HG03520 (cell line): ENCODE data around the gene RABGEF1.
A peak's percentile ranks its signal among the peaks of the same experiment; 100 is the strongest.
"Not testable (repeated sequence)": the region's sequence is repeated elsewhere in the genome, so short reads cannot be mapped to it uniquely, and the experiment has no call there.

Source experiments
- ATAC-seq: cut with Tn5 transposase; IDR thresholded peaks from one replicate; pipeline ENCODE4 v1.9.1; 2021; ENCODE audit warnings: mild to moderate bottlenecking, moderate library complexity; ENCODE audit not compliant: unreplicated experiment

The RABGEF1 gene

DNA sequence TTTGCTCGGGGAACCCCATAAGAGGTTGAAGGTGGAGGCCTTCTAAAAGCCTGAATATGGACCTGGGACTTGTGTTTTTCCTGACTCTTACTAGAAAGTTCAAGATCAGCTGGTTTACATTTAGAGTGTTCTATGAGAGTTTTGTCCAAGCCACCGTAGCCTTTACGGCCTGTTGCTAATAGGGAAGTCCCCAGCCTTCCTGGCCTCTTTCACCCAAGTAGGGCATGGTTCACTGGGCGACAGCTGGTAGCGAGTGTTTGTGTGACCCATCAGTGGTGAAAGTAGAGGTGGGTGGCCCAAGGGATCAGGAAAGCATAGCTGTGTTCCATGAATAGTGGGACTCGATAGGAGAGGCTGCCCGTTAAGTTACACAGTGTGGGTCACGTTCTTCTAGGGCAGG is 60.1 kb downstream of the RABGEF1 start:
- ATAC-seq, result no peak

DNA sequence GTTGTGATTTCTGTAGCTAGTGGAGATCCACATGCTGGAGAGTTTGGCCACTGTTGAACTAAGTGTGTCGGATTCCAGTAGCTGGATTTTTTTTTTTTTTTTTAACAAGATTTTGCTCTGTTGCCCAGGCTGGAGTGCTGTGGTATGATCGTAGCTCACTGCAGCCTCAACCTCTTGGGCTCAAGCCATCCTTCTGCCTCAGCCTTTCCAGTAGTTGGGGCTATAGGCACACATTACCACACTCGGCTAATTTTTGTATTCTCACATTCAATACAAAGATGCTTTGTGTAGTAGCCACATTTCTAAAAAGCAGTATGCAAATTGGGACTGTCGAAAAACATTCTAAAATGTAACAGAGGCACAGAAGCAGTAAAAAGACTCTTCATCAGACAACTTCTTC is 63.5 kb downstream of the RABGEF1 start:
- ATAC-seq, result no peak

DNA sequence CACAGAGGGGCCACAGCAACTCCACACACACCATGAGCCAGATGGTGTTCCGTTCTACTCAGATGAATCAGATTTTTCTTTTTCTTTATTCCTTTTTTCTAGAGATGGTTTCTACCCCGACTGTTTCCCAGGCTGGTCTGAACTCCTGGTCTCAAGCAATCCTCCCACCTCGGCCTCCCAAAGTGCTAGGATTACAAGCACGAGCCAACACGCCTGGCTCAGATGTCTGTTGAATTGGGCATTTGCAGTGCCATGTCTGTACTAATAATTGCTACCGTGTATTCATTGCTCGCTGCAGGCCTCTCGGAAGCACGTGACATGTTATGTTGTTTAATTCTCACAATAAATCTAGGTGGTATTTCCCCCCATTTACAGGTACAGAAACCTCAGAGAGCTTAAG is 67.2 kb downstream of the RABGEF1 start:
- no peak for ATAC-seq

DNA sequence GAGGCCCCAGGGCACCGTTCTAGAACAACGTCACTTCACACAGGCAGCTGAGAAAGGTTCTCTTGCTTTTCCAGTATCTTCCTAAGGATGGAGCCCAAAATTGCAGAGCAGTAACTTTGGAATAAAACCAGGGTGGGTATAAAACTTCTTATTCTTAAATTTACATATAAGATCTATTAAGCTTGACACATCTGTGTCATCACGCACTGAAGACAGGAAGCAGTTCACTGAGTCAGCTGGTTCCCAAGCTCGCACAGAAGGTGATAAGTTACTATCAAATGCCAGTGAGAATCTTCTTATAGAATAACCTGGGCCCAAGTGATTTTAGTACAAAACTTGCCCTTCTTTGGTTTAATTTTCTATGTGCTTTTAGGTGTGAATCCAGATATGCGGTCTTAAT is 70.2 kb downstream of the RABGEF1 start:
- no peak for ATAC-seq

DNA sequence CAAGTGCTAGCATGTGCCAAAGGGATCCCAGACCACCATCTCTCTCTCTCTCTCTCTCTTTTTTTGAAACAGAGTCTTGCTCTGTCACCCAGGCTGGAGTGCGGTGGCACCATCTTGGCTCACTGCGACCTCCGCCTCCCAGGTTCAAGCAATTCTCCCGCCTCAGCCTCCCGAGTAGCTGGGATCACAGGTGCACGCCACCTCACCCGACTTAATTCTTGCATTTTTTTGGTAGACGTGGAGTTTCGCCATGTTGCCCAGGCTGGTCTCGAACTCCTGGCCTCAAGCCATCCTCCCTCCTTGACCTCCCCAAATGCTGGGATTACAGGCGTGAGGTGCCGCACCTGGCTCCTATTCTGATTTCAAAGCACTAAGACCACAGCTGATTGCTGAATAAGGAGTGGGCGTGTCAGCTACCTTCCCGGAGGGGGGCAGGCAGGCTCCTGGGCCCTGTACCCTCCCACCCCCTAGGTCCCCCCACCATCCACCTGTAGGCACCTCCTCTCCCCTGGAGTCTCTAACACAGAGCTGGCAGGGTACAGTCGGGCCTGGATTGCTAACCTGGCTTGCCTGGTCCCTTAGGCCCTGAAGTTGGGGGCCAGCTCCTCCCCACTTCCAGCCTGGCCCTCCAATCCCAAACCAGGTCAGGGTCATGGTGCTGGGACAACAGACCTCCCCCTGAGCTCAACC is 74.8 kb downstream of the RABGEF1 start:
- ATAC-seq, result not testable (repeated sequence)

DNA sequence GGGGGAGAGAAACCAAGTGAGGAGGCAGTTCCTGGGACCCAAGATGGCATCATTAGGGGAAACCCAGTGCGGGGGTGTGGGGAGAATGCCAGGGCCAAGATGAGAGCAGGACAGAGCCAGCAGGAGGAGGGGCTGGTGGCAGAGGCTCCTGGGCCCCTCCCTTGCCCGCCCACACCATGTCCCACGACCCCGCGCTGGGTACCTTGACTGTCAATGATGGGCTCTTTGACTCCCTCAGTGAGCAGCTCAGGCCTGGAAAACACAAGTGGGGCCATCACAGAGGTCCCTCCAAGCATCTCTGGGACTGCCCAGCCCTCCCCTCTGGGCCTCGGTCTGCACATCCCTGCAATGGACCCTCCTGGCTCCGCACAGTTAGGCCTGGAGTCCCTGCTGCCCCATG is 75.4 kb downstream of the RABGEF1 start:
- no peak for ATAC-seq

DNA sequence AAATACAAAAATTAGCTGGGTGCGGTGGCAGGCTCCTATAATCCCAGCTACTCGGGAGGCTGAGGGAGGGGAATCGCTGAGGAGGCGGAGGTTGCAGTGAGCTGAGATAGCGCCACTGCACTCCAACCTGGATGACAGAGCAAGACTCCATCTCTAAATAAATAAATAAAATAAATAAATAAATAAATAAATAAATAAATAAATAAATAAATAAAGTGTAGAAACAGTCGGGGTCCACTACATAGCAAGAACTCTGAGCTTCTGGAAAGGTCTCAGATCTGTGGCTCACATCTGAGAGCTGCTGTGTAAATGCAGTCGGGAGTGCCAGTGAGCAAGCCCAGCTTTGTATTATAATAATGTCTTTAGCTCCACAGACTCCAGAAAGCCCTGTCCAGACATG is 76.1 kb downstream of the RABGEF1 start:
- ATAC-seq, result not testable (repeated sequence)

DNA sequence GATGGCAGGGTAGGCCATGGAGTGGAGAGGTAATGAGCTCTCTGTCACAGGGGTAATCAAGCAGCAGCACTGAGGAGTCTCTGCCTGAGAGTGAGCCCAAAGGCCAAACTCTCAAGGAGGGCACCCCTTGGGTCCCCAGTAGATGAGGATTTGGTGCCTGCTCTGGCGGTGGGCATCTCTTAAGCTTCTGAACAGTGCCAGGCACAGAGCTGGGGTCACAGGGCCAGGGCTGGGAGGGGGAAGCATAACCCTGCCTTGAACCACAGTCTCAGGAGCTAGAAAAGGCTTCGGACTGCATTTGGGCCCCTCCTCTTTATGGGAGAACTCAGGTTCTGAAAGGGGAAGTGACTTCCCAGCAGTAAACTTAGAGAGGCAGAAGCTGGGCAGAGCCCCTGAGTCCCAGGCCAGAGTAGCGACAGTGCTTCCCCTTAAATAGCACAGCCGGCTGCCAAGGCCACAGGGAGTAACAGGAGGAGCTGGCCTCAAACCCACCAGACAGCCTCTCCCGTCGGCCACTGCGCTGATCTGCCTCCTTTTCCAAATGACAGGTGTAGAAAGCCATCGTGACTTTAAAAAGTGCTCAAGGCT is 76.8 kb downstream of the RABGEF1 start:
- ATAC-seq, result not testable (repeated sequence)

DNA sequence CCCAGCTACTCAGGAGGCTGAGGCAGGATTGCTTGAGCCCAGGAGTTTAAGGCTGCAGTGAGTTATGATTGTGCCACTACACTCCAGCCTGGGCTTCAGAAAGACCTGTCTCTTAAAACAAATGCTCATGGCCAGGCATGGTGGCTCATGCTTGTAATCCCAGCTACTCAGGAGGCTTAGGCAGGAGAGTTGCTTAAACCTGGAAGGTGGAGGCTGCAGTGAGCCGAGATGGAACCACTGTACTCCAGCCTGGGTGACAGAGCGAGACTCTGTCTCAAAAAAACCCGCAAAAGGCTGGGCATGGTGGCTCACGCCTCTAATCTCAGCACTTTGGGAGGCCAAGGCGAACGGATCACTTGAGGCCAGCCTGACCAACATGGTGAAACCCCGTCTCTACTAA is 77.4 kb downstream of the RABGEF1 start:
- ATAC-seq, result not testable (repeated sequence)

DNA sequence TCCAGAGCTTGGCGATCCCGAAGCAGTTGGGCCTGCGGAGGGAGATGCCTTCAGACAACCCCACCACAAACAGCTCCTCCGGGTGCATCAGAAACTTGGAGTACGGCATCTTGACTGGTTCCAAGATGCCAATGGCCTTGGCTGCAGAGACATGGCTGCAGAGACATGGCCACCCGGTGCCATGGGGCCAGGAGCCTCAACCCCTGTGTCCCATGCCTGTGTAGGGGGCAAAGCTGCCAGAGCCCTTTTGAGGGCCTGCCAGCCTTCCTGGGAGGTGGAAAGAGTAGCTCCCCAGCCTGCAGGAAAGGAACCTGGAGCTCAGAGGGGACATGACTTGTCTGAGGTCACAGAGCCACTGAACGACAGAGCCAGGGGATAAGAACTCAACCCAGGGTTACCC is 83.5 kb downstream of the RABGEF1 start:
- no peak for ATAC-seq

DNA sequence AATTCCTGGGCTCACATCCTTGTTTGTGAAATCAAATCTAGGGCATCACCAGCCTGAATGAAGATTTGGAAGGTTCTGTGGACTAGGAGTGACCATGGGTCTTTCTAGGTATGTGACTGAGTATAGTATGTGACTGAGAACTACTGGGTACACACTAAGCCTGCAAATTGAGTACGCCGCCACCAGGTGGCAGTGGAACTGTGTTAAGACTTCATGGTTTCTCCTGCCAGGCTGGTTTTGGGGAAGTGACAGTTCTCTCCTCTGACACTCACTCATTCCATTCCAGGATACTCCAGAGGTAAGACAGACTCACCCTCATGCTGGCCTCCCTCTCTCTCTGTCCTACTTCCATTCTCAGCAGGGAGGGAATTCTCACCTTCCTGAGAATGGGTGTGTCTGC is 85.0 kb downstream of the RABGEF1 start:
- not testable (repeated sequence) for ATAC-seq

DNA sequence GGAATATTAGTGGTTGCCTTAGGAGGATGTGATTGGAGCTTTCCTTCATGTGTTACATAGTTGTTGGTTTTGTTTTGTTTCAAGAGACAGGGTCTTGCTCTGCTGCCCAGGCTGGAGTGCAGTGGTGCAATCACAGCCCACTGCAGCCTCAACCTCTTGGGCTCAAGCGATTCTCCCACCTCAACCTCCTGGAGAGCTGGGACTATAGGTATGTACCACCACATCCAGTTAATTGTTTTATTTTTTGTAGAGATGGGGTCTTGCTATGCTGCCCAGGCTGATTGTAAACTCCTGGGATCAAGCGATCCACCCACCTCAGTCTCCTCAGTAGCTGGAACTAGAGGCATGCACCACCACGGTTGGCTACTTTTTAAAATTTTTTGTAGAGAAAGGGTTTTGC is 86.1 kb downstream of the RABGEF1 start:
- ATAC-seq, result no peak

DNA sequence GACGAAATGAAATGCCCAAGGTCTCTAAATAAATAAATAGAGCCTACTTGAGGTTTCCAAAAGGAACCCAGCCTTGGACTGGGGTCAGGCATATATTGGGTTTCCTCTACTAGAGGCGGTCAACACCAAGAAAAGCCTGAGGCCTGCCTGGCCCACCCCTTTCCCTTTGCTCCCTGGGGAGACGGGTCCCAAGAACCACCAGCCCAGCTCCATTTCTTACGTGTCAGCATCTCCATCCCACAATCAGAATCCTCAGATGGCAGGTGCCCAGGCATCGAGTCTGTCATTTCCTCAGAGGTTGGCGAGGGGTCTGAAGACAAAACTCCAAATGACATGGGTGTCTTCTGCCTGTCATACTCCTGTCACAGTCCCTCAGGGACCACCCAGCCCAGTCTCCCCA is 90.4 kb downstream of the RABGEF1 start:
- not testable (repeated sequence) for ATAC-seq

DNA sequence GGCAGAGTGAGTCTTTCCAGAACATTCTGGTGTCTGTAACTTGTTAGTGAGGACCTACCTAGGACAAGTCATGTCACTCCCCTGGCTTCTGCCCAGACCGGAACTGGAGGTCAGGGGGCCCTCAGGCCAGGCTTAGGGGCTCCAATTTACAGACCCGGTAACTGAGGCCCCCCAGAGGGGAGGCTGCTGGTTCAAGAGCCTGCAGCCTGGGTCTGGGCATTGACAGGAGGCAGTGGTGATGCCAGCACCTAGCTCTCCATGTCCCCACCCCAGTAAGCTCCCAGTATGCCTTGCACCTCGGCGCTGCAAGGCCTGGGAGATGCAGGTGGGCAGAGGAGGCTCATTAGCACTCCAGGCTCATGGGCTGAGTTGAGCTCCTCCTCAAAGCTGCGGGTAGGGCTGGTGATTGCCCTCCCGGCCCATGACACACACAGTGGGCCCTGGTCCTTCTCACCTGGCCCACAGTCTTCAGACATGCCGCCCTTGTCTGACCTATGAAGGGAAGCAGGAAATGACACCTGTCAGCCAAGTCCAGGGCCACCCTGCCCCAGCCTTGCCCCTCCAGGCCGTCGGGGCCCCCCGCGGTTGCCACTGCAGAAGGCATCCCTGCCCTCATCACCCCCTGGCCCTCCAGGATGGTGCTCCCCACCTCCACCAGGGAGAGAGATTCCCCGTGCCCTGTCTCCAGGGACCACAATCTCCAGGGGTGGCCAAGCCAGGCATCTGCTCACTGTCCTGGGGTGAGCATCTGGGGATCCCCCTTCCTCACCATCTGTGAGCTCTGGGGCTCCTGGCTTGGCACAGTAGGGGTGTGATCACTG is 92.2 kb downstream of the RABGEF1 start:
- ATAC-seq, result no peak

DNA sequence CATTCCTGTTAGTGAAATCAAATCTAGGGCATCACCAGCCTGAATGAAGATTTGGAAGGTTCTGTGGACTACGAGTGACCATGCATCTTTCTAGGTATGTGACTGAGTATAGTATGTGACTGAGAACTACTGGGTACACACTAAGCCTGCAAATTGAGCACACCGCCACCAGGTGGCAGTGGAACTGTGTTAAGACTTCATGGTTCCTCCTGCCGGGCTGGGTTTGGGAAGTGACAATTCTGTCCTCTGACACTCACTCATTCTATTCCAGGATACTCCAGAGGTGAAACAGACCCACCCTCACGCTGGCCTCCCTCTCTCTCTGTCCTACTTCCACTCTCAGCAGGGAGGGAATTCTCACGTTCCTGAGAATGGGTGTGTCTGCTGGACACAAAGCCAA is 96.5 kb downstream of the RABGEF1 start:
- ATAC-seq, result no peak

DNA sequence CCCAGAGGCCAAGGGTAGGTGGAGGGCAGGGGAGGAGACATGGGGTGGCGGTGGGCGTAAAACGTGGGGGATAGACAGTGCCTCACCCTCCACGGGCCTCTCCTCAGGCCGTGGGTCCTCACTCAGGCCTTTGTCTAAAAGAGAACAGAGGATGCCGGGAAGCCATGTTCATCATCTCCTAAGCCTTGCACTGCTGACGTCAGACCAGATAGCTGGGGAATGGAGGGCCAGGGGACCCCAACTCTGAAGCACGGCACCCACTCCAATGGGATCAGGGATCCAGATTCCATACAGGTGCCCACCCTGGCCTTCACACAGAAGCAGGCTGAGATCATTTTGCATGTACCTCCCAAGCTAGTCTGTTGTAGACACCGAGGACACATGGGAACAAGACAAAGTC is 97.1 kb downstream of the RABGEF1 start:
- no peak for ATAC-seq

DNA sequence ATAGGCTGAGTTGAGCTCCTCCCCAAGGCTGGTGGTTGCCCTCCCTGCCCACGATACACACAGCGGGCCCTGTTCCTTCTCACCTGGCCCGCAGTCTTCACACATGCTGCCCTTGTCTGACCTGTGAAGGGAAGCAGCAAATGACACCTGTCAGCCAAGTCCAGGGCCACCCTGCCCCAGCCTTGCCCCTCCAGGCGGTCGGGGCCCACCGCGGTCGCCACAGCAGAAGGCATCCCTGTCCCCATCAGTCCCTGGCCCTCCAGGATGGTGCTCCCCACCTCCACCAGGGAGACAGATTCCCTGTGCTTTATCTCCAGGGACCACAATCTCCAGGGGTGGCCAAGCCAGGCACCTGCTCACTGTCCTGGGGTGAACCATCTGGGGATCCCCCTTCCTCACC is 99.3 kb downstream of the RABGEF1 start:
- ATAC-seq, result no peak

DNA sequence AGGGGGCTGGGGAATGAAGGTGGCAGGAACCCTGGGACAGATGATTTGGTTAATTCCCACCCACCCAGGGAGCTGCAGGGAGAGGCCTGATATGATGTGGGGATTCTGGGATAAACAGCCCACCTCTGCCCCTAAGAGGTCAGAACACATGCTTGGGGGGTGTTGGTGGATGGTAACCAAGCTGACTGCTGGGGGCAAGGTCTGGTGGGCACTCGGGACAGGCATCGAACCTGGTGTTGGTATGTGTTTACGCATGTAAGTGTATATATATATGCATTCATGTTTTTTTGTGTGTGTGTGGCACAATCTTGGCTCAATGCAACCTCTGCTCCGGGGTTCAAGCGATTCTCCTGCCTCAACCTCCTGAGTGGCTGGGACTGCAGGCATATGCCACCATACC is 99.8 kb downstream of the RABGEF1 start:
- no peak for ATAC-seq

DNA sequence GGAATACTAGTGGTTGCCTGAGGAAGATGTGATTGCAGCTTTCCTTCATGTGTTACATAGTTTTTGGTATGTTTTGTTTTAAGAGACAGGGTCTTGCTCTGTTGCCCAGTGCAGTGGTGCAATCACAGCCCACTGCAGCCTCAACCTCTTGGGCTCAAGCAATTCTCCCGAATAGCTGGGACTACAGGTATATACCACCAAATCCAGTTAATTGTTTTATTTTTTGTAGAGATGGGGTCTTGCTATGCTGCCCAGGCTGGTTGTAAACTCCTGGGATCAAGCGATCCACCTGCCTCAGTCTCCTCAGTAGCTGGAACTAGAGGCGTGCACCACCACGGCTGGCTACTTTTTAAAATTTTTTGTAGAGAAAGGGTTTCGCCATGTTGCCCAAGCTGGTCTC is 101.4 kb downstream of the RABGEF1 start:
- ATAC-seq, result no peak

DNA sequence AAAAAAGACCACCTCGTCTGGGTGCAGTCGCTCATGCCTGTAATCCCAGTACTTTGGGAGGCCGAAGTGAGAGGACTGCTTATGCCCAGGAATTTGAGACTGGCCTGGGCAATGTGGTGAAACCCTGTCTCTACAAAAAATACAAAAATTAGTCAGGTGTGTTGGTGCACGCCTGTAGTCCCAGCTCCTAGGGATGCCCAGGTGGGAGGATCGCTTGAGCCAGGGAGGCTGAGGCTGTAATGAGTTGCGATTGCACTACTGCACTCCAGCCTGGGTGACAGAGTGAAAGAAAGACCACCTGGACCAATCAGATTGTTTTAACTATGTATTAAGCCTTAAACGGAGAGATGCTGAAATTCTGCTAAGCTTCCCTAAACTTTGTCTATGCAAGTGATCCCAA is 103.0 kb downstream of the RABGEF1 start:
- not testable (repeated sequence) for ATAC-seq

DNA sequence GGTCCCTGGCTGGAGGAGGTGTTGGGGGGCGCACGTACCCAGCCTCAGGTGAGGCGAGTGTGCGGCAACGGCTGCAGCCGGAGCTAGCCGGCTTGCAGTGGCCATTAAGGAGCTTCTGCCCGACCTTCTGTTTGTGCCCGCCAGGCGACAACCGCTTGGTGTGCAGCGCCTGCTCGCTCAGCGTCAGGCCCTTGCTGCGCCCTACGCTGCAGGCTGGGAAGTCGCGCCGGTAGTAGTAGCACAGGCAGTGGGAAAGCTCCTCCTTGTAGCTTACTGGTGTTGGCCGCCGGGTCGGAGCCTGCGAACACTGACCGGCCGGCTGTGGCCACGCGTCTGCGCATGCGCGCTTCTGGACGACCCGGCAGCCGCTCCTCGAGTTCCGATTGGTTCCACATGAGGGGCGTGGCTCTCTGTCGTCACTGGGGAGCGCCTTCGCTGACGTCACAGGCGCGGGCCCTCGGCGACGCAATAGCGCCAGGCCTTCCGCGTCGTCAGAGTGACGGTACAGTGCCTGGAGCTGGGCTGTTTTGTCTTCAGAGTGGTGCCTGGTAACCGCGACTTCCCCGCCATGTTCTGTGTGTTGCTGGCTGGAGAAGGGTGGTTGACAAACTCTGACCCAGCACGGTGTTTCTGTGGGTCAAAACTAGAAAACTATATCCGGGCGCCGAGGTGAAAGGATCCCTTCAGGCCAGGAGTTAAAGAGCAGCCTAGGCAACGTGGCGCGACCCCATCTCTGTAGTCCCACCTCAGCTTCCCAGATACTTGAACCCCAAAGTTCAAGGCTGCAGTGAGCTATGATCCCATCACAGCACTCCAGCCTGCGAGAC is 104.2 kb downstream of the RABGEF1 start:
- ATAC-seq, result peak; percentile 92
